ENCODE data around the gene FERMT3. TPM values are rescaled to one million over a fixed set of nuclear protein-coding genes. Genes with fewer than 3 reads are reported as not detected.
A peak's percentile ranks its signal among the peaks of the same experiment; 100 is the strongest.

FERMT3 gene
- total RNA-seq, 1 experiment from 2014 or later = 5.9 TPM

DNA sequence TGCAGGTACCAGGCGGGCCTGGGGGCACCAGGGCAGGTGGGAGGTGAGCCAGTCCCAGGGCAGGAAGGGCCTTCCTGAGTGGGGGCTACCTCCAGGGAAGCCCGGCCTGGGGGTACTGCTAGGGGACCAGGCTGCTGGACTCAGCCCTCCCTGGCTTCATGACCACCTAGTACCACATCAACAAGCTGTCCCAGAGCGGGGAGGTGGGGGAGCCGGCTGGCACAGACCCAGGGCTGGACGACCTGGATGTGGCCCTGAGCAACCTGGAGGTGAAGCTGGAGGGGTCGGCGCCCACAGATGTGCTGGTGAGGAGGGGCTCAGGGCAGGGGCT is 12.8 kb downstream of the FERMT3 start:
- no peak for DNase-seq (ENCODE audit: low spot score)

DNA sequence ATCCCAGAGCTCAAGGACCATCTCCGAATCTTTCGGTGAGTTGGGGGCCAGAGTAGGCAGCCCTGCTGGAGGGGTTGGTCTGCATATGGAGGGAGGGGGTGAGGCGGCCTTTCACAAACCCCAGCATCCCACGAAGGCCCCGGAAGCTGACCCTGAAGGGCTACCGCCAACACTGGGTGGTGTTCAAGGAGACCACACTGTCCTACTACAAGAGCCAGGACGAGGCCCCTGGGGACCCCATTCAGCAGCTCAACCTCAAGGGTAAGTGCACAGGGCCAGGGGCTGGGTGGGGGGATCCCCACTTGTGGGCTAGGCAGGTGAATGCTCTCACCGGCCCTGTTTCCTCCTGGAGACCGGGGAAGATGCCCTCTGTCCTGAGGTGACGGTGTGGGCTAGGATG is 13.2 kb downstream of the FERMT3 start:
- no peak for DNase-seq (ENCODE audit: low spot score)

DNA sequence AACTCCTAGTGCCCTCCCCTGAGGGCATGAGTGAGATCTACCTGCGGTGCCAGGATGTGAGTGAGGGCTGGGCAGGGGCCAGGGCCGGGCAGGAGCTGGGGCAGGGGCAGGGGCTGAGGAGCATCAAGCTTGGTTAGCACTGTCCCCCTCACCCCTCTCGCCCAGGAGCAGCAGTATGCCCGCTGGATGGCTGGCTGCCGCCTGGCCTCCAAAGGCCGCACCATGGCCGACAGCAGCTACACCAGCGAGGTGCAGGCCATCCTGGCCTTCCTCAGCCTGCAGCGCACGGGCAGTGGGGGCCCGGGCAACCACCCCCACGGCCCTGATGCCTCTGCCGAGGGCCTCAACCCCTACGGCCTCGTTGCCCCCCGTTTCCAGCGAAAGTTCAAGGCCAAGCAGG is 13.8 kb downstream of the FERMT3 start:
- DNase-seq (ENCODE audit: low spot score) = no peak

DNA sequence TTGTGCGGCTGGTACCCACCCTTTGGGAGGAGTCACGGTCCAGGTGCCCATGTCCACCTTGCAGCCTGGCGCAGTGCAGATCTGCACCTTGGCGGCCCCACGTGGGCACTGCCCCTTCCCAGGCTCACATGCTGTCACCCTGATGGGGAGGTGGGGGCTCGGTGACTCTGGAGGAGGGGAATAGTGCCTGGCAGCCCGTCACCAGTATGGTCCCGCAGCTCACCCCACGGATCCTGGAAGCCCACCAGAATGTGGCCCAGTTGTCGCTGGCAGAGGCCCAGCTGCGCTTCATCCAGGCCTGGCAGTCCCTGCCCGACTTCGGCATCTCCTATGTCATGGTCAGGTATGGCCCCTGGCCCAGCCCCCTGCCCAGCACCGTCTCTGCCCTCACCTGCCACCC is 14.3 kb downstream of the FERMT3 start:
- no peak for DNase-seq (ENCODE audit: low spot score)

DNA sequence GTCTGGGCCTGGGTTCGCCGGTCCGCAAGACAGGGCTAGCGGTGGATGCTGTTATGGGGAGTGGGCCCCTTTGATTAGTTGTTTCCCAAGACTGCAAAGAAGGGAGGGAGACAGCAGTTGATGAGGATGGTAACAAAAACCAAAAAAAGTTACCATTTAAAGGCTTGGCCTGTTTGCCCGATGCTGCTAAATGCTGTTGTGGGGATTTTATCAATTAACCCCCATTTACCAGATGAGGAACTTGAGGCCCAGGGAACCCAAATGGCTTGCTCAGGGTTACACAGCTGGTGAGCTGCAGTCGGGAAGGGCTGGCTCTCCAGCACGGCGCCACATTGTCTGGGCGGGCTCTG is 16.1 kb downstream of the FERMT3 start:
- DNase-seq (ENCODE audit: low spot score) = no peak

DNA sequence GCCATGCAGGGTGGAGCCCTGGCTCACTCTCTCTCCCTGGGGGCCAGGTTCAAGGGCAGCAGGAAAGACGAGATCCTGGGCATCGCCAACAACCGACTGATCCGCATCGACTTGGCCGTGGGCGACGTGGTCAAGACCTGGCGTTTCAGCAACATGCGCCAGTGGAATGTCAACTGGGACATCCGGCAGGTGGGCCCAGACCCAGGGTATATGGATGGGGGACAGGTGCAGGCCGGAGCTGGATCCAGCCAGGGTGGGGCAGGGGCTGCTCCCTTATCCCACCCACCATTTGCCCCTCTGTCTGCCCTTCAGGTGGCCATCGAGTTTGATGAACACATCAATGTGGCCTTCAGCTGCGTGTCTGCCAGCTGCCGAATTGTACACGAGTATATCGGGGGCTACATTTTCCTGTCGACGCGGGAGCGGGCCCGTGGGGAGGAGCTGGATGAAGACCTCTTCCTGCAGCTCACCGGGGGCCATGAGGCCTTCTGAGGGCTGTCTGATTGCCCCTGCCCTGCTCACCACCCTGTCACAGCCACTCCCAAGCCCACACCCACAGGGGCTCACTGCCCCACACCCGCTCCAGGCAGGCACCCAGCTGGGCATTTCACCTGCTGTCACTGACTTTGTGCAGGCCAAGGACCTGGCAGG is 16.6 kb downstream of the FERMT3 start:
- DNase-seq (ENCODE audit: low spot score) = no peak

DNA sequence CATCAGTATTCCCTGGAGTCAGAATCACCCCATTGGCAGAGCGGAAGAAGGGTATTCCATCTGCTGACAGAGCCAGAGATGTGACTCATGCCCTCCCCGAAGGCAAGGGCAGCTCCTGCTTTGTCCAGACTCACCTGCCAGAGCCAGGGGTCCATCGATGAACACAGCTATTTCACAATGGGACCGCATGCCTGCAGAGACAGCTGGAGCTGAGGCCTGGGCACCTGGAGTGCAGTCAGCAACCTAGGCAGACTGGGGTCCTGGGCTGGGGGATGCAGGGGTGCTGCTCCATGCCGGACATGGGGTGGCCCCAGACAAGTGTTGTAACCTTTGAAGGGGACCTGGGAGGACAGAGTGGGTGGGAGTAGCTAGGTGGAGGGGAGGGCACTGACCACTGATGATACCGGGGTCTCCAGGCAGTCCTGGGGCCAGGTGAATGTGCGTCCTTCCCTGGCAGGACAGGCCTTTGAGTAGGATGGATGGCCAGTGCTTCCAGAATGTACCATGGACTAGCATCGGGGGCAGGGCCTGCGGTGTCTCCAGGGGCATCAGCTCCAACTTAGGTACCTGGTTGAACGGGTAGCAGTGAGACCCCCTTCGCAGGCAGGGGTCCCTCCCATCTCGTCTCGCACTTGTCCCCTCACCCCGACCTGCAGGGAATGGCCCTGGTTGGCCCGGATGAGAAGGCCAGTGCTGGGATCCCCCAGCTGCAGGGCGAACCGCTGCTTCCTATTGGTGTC is 17.8 kb downstream of the FERMT3 start:
- DNase-seq (ENCODE audit: low spot score) = no peak

DNA sequence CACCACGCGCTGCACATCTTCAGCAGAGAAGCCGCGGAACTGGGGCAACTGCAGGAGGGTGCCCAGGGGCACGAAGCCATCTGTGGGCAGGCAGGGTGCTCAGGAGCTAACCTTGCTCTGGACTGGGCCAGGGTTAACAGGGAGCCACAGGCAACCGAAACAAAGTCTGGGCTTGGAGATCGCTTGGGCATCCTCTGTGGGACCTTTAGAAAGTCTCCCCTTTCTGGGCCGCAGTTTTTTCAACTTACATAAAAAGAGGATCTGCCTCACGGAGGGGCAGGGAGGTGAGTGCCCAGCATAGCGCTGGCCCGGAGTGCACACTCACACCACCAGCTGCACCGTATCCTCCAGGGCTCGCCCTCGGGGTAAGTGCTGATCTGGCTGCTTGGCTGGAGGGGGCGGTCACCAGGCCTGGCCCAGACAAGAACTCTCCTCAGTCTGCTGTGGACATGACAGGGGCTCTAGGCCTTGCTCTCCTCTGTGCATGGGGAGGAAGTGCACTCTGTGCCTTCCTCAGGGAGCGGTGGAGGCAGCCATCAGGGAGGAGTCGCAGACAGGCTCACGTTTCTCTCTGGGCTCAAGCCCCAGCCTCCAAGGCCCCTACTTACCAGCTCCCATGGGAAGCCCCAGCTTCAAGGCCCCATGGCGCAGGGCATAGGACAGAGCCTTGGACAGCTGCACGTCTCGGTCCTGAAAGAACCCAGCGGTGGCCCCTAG is 18.5 kb downstream of the FERMT3 start:
- no peak for DNase-seq (ENCODE audit: low spot score)

DNA sequence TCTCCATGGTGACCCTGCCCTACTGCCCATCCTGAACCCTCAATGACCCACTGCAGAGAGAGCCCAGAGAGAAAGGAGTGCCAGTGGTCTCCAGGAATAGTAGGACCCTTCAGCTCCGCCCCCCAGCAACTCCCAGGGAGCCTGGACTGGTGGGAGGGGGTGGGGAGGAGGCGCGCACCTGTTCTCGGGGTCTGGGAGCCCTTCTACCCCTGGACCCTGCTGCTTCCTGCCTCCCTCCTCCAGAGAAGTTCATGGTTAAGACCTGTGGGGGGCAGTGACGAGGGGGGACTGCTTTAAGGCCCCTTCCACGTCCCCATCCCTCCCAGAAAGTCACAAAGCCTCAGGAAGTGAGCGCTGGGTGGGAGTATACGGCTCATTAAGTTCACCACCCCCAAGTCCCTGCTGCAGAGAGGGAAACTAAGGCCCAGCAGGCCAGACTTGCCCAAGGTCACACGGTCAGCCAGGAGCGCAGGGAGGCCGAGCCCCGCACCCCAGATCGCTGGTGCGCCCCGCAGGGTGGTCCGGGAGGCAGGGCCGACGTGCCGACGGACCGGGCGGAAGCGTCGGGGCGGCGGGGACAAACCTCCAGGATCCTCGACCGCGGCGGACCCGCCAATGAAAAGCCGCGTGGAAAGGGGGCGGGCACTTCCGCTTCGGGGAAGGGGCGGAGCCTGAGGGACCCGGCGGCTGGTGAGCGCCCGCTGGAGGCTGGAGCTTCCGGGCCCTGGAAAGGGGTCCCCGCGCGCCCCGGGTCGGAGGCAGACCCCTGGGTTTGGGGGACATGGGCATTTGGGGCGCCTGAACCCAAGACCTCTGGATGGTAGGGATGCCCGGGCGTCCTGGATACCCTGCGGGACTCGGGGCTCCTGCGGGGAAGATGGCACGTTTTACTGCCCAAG is 19.3 kb downstream of the FERMT3 start, which contains the start of the genes NUDT22 and TRPT1:
TSS of gene NUDT22 (plus strand) at position 667 of the 899 bp plus-strand sequence. CDS start 379 bp downstream, outside the sequence.
TSS of gene TRPT1 (minus strand) at position 579 of the 899 bp plus-strand sequence. CDS start at position 253, 326 bp downstream.
- peak; percentile 94 for DNase-seq (ENCODE audit: low spot score)

DNA sequence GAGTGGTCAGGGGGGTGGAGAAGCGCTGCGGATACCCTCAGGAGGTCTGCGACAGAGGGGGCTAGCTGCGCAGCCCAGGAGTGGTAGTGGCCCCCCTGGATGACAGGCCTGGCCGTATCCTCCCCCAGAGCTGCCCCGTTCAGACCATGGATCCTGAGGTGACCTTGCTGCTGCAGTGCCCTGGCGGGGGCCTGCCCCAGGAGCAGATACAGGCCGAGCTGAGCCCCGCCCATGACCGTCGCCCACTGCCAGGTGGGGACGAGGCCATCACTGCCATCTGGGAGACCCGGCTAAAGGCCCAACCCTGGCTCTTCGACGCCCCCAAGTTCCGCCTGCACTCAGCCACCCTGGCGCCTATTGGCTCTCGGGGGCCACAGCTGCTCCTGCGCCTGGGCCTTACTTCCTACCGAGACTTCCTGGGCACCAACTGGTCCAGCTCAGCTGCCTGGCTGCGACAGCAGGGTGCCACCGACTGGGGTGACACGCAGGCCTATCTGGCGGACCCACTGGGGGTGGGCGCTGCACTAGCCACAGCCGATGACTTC is 20.1 kb downstream of the FERMT3 start:
- peak; percentile 59 for DNase-seq (ENCODE audit: low spot score)

DNA sequence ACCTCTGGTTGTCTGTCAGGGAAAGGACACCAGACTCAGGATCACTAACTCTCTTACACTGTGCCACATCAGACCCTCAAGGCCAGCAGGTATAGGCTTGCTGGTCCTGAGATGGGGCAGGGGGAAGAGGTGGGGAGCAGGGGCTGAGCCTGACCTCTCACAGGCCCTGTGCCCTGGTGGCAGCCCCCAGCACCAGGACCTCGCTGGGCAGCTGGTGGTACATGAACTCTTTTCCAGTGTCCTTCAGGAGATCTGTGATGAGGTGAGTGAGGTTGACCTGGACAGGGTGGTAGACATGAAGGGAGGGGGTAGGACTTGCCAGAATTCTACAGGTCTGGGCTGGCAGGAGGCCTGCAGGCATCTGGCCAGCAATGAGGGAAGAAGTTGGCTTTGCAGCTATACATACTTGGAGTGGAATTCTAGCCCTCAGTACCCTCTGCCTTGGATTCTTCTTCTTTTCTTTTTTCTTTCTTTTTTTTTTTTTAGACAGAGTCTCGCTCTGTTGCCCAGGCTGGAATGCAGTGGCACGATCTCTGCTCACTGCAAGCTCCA is 21.0 kb downstream of the FERMT3 start:
- no peak for DNase-seq (ENCODE audit: low spot score)

DNA sequence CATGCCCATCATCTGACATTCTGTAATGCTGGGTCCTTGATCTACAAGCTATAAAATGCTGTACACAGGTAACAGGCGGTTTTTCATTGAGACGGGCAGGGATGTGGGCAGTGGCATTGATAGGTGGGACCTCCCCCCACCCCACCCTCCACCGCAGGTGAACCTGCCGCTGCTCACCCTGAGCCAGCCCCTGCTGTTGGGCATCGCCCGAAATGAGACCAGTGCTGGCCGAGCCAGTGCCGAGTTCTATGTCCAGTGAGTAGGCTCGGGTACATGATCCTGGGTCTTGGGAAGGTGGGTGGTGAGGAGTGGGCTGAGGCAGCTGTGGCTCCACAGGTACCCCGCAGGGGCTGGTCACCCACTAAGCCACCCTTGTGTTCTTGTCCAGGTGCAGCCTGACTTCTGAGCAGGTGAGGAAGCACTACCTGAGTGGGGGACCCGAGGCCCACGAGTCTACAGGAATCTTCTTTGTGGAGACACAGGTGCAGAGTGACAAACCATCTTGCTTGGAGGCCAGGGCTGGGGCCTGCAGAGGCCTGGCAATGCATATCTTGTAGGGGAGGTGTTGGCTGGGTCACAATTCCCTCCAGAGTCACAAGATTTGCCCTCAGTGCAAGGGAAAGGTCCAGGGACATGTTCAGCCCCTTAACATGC is 22.7 kb downstream of the FERMT3 start:
- no peak for DNase-seq (ENCODE audit: low spot score)

DNA sequence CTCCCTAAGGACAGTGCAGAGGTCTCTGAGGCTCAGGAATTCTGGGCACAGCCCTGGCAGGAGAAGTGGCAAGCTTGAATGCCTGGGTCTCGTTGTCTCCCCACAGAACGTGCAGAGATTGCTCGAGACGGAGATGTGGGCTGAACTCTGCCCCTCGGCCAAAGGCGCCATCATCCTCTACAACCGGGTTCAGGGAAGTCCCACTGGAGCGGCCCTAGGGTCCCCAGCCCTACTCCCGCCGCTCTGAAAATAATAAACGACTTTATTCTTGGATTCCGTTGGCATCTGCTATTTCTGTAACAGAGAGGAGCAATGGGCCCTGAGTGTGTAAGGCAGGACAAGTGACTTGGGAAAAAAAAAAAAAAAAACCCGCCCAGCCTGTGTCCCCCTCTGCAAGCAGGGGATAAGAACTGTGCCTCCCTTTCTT is 23.2 kb downstream of the FERMT3 start:
- DNase-seq (ENCODE audit: low spot score) = no peak

DNA sequence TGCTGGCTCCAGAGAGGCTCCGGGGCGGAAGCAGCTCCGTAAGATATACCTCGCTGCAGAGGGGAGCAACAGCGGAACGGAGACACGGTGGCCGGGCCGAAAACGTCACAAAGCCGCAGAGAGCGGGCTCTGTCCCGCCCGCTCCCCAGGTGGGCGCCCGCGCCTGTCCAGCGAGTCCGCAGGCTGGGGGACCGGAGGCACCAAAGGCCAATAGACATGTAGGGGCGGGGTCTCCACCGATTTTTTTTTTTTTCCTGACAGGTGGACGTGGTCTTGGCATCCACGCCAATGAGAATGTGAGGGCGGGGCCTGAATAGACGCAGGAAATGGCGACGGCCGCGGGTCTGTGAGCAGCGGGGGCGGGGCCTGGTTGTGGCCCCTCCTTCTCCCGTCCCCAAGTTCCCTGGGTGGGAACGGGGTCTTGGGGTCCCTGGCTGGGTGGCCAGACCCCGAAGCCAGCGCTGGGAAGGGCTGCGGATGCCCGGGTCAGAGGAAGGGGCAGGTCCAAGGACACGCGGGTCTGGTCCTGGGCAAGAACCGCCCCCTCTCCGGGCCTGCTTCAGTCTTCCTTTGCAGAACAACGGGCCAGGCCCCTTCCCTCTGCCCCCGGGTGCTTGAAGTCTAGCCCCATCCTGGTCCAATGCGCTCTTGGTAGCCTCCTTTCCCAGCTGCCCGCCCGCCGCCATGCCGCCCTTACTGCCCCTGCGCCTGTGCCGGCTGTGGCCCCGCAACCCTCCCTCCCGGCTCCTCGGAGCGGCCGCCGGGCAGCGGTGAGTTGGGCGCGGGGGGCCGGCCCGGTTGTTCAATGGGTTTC is 23.9 kb downstream of the FERMT3 start, which contains the start of gene DNAJC4:
TSS of gene DNAJC4 (plus strand) at position 378 of the 814 bp plus-strand sequence. CDS start at position 685, 307 bp downstream.
- peak; percentile 93 for DNase-seq (ENCODE audit: low spot score)

DNA sequence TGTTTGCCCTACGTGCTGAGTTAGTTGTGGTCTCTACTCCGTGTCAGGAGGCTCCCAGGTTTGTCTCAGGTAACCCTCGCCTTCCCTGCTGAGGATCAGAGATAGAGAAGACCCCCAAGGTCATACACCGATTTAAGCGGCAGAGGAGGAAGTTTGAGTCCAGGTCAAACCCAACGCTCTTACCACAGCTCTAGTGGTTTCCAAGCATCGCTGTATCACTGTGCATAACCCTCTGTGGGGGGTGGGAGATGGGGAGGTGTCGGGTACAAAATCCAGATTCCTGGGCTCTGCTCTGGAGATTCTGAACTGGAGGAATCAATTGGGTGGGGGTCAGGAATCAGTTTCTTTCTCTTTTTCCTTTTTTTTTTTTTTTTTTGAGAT is 24.5 kb downstream of the FERMT3 start:
- no peak for DNase-seq (ENCODE audit: low spot score)

DNA sequence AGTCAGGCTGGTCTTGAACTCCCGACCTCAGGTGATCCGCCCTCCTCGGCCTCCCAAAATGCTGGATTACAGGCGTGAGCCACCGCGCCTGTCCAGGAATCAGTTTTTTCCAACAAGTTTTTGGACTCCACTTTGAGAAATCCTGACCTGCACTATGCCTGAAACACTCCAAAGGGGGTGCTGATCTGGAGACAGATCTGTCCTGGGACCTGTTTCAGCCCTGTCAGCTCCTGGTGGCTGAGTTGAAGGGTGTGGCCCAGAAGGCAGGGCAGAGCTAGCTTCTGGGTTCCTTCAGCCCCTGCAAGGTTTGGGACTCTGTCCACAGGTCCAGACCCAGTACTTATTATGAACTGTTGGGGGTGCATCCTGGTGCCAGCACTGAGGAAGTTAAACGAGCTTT is 25.0 kb downstream of the FERMT3 start:
- DNase-seq (ENCODE audit: low spot score) = no peak

DNA sequence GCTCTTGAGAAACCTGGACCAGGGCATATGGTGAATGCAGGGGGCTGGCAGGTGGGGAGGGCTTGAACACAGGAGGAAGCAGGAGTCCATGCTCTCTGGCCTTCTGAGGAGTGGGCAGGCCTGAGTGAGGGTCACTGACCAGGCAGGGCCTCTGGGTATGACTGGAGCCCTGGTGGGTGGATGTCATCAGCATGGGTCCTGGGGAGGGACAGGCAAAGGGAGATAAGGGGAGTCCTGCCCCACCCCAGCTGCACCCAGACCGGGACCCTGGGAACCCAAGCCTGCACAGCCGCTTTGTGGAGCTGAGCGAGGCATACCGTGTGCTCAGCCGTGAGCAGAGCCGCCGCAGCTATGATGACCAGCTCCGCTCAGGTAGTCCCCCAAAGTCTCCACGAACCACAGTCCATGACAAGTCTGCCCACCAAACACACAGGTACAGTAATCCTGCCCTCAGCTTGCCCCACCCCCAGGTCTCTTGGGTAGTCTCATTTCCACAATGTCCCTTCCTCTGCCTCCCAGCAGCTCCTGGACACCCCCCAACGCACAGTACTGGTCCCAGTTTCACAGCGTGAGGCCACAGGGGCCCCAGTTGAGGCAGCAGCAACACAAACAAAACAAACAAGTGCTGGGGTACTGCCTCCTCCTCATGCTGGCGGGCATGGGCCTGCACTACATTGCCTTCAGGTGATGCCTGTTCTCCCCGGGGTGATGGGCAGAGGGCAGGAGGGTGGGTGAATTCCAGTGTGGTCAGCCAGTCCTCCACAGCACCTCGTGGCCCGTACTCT is 25.9 kb downstream of the FERMT3 start:
- no peak for DNase-seq (ENCODE audit: low spot score)

DNA sequence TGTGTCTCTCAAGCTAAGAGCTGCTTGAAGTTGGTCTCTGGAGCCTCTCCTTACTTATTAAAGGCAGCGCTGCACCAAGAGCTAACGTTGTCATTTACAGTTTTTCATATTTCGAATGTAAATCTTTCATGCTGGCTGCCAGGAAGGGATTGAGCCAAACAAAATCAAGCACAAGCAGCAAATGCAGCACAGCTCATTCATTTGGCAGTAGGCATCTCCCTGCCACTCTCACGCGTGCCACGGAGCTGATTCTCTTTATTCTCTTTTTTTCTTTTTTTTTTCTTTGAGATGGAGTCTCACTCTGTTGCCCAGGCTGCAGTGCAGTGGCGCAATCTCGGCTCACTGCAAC is 26.4 kb downstream of the FERMT3 start:
- no peak for DNase-seq (ENCODE audit: low spot score)
